Measurements from ENCODE around the gene INPP5B. TPM values are rescaled to one million over a fixed set of nuclear protein-coding genes. Genes with fewer than 3 reads are reported as not detected.
A peak's percentile ranks its signal among the peaks of the same experiment; 100 is the strongest.

INPP5B gene
- total and polyA plus RNA-seq, 10 of the 15 experiments (the other 5 are each of a cell fraction or from before 2014, with no cell fraction given), result 10.9 to 54.4 (median 26.9) TPM

GRCh38 chr1:37859507-37860345 lies 87.1 kb downstream of the INPP5B start, which contains the start of gene MTF1 (continued):
- TF ChIP-seq, protein P1, sequence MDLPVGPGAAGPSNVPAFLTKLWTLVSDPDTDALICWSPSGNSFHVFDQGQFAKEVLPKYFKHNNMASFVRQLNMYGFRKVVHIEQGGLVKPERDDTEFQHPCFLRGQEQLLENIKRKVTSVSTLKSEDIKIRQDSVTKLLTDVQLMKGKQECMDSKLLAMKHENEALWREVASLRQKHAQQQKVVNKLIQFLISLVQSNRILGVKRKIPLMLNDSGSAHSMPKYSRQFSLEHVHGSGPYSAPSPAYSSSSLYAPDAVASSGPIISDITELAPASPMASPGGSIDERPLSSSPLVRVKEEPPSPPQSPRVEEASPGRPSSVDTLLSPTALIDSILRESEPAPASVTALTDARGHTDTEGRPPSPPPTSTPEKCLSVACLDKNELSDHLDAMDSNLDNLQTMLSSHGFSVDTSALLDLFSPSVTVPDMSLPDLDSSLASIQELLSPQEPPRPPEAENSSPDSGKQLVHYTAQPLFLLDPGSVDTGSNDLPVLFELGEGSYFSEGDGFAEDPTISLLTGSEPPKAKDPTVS (IDR thresholded peaks at IDR 0.05; ENCODE audit: low read depth, low read length), result no peak
- TF ChIP-seq PBX3 (IDR thresholded peaks at IDR 0.05; ENCODE audit: insufficient replicate concordance, low read depth, low read length) (no peak), CBFB (IDR thresholded peaks at IDR 0.05; ENCODE audit: low read depth) (peak; percentile 39; the same call in 1 of the 2 replicates), NFYB (IDR thresholded peaks at IDR 0.05; ENCODE audit: insufficient read depth, low read depth, low read length) (peak; percentile 96), STAT3 (IDR thresholded peaks at IDR 0.05; ENCODE audit: low read depth, low read length) (no peak), USF2 (IDR thresholded peaks at IDR 0.05; ENCODE audit: borderline replicate concordance, low read depth, low read length) (peak; percentile 11; the same call in 1 of the 2 replicates), POLR2AphosphoS5 (IDR thresholded peaks at IDR 0.05; ENCODE audit: low read length) (peak; percentile 83), EED (IDR thresholded peaks at IDR 0.05; ENCODE audit: low read depth) (peak; percentile 78; the same call in 1 of the 2 replicates), MYC (IDR thresholded peaks at IDR 0.05; ENCODE audit: insufficient read depth, insufficient read length, insufficient replicate concordance, low read length, severe bottlenecking) (peak; percentile 89), ETV6 (conservative IDR thresholded peaks at IDR 0.05 in 1 of 2, IDR thresholded peaks at IDR 0.05 in 1 of 2; ENCODE audit: borderline replicate concordance in 1 of 2, low read depth in 1 of 2) (0 out of 4 replicates have a peak, but pooled peaks of 1 of the 2 experiments have one; percentile 21), CEBPB (IDR thresholded peaks at IDR 0.05; ENCODE audit: borderline replicate concordance in 1 of 2, low read depth in 2 of 2, low read length in 2 of 2) (no peak), NR2F1 (conservative IDR thresholded peaks at IDR 0.05) (0 out of 2 replicates have a peak, but pooled peaks have one; percentile 7), ATF7 (IDR thresholded peaks at IDR 0.05; ENCODE audit: low read depth) (peak; percentile 74), MAX (IDR thresholded peaks at IDR 0.05; ENCODE audit: low read depth, low read length) (peak; percentile 83), CHD2 (IDR thresholded peaks at IDR 0.05; ENCODE audit: borderline replicate concordance, low read depth, low read length) (peak; percentile 87), MYB (IDR thresholded peaks at IDR 0.05; ENCODE audit: borderline replicate concordance, low read depth, low read length) (no peak), NFYA (IDR thresholded peaks at IDR 0.05; ENCODE audit: borderline replicate concordance, low read depth, low read length) (no peak), FOXK2 (IDR thresholded peaks at IDR 0.05) (no peak)
- TF ChIP-seq, protein P2, sequence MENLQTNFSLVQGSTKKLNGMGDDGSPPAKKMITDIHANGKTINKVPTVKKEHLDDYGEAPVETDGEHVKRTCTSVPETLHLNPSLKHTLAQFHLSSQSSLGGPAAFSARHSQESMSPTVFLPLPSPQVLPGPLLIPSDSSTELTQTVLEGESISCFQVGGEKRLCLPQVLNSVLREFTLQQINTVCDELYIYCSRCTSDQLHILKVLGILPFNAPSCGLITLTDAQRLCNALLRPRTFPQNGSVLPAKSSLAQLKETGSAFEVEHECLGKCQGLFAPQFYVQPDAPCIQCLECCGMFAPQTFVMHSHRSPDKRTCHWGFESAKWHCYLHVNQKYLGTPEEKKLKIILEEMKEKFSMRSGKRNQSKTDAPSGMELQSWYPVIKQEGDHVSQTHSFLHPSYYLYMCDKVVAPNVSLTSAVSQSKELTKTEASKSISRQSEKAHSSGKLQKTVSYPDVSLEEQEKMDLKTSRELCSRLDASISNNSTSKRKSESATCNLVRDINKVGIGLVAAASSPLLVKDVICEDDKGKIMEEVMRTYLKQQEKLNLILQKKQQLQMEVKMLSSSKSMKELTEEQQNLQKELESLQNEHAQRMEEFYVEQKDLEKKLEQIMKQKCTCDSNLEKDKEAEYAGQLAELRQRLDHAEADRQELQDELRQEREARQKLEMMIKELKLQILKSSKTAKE (IDR thresholded peaks at IDR 0.05; ENCODE audit: low read depth, poor library complexity, severe bottlenecking), result no peak
